Coronary artery (tissue), 2 donors: ENCODE results near the gene ERGIC1.

Experiments
- DNase-seq: peaks from one replicate; pipeline ENCODE4 v3.0.0-alpha.2; 2017; ENCODE audit warnings: low spot score
- H3K27ac ChIP-seq, 2 donors: fragments of 200-600 bp; sonication (generic); one replicate each; pipeline ENCODE4 v1.5.1; 2016 to 2019
- H3K4me3 ChIP-seq: fragments of 200-600 bp; sonication (generic); 2 replicates; pipeline ENCODE4 v1.5.1; 2016; ENCODE audit warnings: mild to moderate bottlenecking, moderate library complexity
- CTCF ChIP-seq: fragments of 200-600 bp; sonication (generic); IDR thresholded peaks from one replicate; pipeline ENCODE4 v1.5.1; 2019; ENCODE audit warnings: antibody characterized with exemption

The ERGIC1 gene

GRCh38 chr5:172855597-172856292 lies 21.7 kb downstream of the ERGIC1 start:
- Histone ChIP-seq H3K4me3 (no peak overlapping the region), H3K27ac (peak overlapping the region; percentile 71 to 97)
- no peak for TF ChIP-seq CTCF
- no peak for DNase-seq

- H3K27ac ChIP-seq = peak overlapping the region; percentile 71 to 97
- no peak for TF ChIP-seq CTCF
- no peak for DNase-seq
- H3K4me3 ChIP-seq = no peak overlapping the region
Observed at GRCh38 chr5:172856336-172856735, 22.3 kb downstream of the ERGIC1 start.

- peak overlapping the region; percentile 87 to 97 for H3K27ac ChIP-seq
- DNase-seq = no peak
- peak overlapping the region; percentile 1 for H3K4me3 ChIP-seq
- TF ChIP-seq CTCF = no peak
Observed at GRCh38 chr5:172857982-172858381, 23.9 kb downstream of the ERGIC1 start.

- TF ChIP-seq CTCF = no peak
- H3K4me3 ChIP-seq = peak overlapping the region; percentile 1
- no peak for DNase-seq
Observed at GRCh38 chr5:172858511-172858989, 24.5 kb downstream of the ERGIC1 start.

GRCh38 chr5:172858990-172859811 lies 25.1 kb downstream of the ERGIC1 start:
- Histone ChIP-seq H3K27ac (peak overlapping the region; percentile 87 to 97), H3K4me3 (peak overlapping the region; percentile 59)
- peak; percentile 94 for DNase-seq
- no peak for TF ChIP-seq CTCF

More at GRCh38 chr5:172858511-172858989, 24.5 kb downstream of the ERGIC1 start:
- peak overlapping the region; percentile 87 to 97 for H3K27ac ChIP-seq

GRCh38 chr5:172859966-172860365 lies 25.9 kb downstream of the ERGIC1 start:
- Histone ChIP-seq H3K4me3 (peak overlapping the region; percentile 59), H3K27ac (peak overlapping the region; percentile 87 to 97)
- DNase-seq = no peak
- TF ChIP-seq CTCF = no peak
